ENCODE measurements around the gene TUB.

DNA sequence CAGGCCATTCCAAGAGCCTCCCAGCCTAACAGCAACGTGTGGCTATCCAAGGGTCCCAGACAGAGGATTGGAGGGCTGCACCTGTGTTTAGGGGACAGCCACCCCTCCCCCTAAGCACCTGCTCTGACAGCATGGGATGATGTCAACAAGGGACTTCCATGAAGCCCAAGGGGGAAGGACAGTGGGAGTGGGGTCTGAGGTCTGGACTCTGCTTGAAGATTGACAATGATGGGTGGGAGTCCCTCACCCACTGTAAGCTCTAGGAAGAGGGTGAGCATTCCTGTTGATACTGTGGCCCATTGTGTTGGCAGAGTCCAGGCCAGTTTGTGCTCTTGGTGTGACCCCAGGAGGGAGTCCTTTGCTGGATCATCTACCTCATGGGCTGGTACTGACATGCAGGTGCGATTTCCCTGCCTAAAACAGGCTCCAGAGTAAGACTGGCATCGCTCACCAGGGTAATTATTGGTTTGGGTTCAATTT lies 46.9 kb upstream of the TUB start:
- TF ChIP-seq CTCF (IDR thresholded peaks at IDR 0.05; ENCODE audit: insufficient read depth, low read length, poor library complexity, severe bottlenecking) (no peak), EZH2phosphoT487 (conservative IDR thresholded peaks at IDR 0.05; ENCODE audit: low read length) (no peak)

Measured in SU-DHL-6 (cell line).